Psoas muscle (tissue), 8 donors: Measurements from ENCODE around the gene CCDC88C. TPM values are rescaled to one million over a fixed set of nuclear protein-coding genes. Genes with fewer than 3 reads are reported as not detected.

Experiments
- ATAC-seq, 4 donors: fragments of 200-7000 bp; cut with Tn5 transposase; one replicate each; pipeline ENCODE4 v1.9.1; 2020; ENCODE audit warnings: moderate library complexity in 3 of 4, mild to moderate bottlenecking in 2 of 4
- DNase-seq, 2 donors: peaks; one replicate each; pipeline ENCODE4 v3.0.0-alpha.2; 2020
- H3K27ac ChIP-seq: fragments of 200-600 bp; one replicate; pipeline ENCODE4 v1.8.0; 2022
- H3K27me3 ChIP-seq, 3 donors: fragments of 200-600 bp in 1 of 3; one replicate each; pipeline versions ENCODE4 v1.6.1 to v1.8.0; 2013 to 2022; ENCODE audit warnings: low read length in 2 of 3, mild to moderate bottlenecking in 2 of 3, moderate library complexity in 1 of 3; ENCODE audit not compliant: insufficient read depth in 3 of 3
- H3K36me3 ChIP-seq, 2 donors: fragments of 200-600 bp in 1 of 2; one replicate each; pipeline versions ENCODE4 v1.6.1 to v1.8.0; 2013 to 2022; ENCODE audit warnings: low read depth in 1 of 2, mild to moderate bottlenecking in 1 of 2, moderate library complexity in 1 of 2; ENCODE audit not compliant: insufficient read depth in 1 of 2
- H3K4me1 ChIP-seq: fragments of 200-600 bp; one replicate; pipeline ENCODE4 v1.8.0; 2022
- H3K4me3 ChIP-seq: fragments of 200-600 bp; one replicate; pipeline ENCODE4 v1.8.0; 2022; ENCODE audit warnings: mild to moderate bottlenecking
- H3K9me3 ChIP-seq: fragments of 200-600 bp; one replicate; pipeline ENCODE4 v1.8.0; 2022
- CTCF ChIP-seq: fragments of 200-600 bp; IDR thresholded peaks from one replicate; pipeline ENCODE4 v1.8.0; 2022; ENCODE audit warnings: antibody characterized with exemption
- WGBS, 3 donors: extraction: QIAGEN DNeasy Blood & Tissue Kit; methylation state at CpG; one replicate each; pipeline versions ENCODE4 v1.1.6 to v1.1.7; 2013; 5-methylcytosine and 5-hydroxymethylcytosine counted together
- intact Hi-C, 2 donors: fragments of 100-400 bp; cut with DNase I; formaldehyde crosslinking; loops; one replicate each; pipeline versions ENCODE4 v1.11.0 to v1.14.2; 2022
- polyA plus RNA-seq, 3 donors: library from polyadenylated mRNA; stranded (reverse); fragments of 200-250 nt; gene quantifications; one replicate each; pipeline ENCODE4 v1.2.3, GENCODE V29; 2013
- total RNA-seq, 4 donors: library from RNA; stranded (reverse); fragmentation: NEBNext Ultra II Directional in 2 of 4; extraction: Animal tissue kit (Norgen Biotek cat#: 25700) in 2 of 4; gene quantifications; one replicate each; pipeline versions ENCODE4 v1.2.1 to v1.2.4, GENCODE V29; 2021 to 2023
- donor health status: healthy with polysubstance abuse.
- donor health status: DM: no; HTN: no; CAD: no; lungs with moderate emphysema.
- donor health status: Bipolar disorder and iron deficiency.
- donor health status: healthy.
- donor health status: DM: yes; HTN: yes; CAD: no.
- donor health status: DM: no; HTN: no; CAD: no.
- donor health status: DM: no; HTN: no; CAD: no.
- donor health status: DM: yes; HTN: yes; CAD: no.

CCDC88C gene
- total and polyA plus RNA-seq, 7 donors = 0.49 to 3.9 (median 2.4) TPM

DNA sequence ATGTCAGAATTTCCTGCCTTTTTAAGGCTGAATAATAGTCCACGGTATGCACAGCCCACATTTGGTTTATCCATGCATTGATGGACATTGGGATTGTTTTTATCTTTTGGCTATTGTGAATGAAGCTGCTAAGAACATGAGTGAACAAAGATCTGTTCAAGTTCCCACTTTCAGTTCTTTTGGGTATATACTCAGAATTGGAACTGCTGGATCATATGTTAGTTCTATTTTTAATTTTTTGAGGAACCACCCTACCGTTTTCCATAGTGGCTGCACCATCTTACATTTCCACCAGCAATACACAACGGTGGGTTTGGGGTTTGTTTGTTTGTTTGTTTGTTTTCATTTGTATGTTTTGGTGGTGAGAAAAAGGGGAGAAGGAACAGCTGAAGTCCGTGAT, 179.5 kb downstream of the CCDC88C start:
- Histone ChIP-seq H3K9me3 (no peaks in the 10 kb centered on the region), H3K4me3 (no peak overlapping the region), H3K4me1 (no peaks in the 10 kb centered on the region), H3K36me3 (no peaks in the 10 kb centered on the region), H3K27me3 (no peaks in the 10 kb centered on the region), H3K27ac (no peak overlapping the region)
- 75 to 77% (median 76%) methylated on average over 4 of the region's 4 CpGs for WGBS, 3 donors
- intact Hi-C loops = no loop called here
- DNase-seq (no peak), ATAC-seq (no peak)
- no peak for TF ChIP-seq CTCF

GRCh38 chr14:91237219-91237618, 180.4 kb downstream of the CCDC88C start:
- intact Hi-C loops = no loop called here
- no peak for ATAC-seq
- Histone ChIP-seq H3K4me1 (no peaks in the 10 kb centered on the region), H3K4me3 (no peak overlapping the region), H3K27me3 (no peaks in the 10 kb centered on the region), H3K27ac (no peak overlapping the region), H3K36me3 (no peaks in the 10 kb centered on the region), H3K9me3 (no peaks in the 10 kb centered on the region)
- TF ChIP-seq CTCF = no peak
- WGBS, 3 donors = 84 to 87% (median 84%) methylated on average over 7 of the region's 7 CpGs
- no peak for DNase-seq

DNA sequence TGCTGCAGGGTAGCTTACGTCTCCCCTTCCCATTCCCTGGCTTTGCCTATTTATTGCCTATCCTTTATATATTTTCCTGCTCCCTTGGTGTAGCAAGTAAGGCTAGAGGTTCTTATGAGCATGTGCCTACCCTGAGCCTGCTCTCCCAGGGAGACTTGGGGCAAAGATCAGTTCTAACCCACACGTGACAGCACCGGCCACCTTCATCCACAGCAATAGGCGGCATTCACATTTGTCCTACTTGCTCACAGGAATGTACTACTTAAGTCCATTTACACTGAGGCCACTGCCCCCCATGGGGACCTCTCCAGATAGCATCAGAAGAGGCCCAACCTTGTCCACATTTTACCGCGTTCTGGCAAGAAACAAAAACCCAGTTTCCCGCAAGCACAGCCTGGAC, 181.8 kb downstream of the CCDC88C start:
- Histone ChIP-seq H3K36me3 (no peaks in the 10 kb centered on the region), H3K27me3 (no peaks in the 10 kb centered on the region), H3K9me3 (peaks cover 3% of the 10 kb centered on the region), H3K4me3 (no peak overlapping the region), H3K4me1 (no peaks in the 10 kb centered on the region), H3K27ac (no peak overlapping the region)
- intact Hi-C loops = no loop called here
- ATAC-seq (peak in 1 of 4 donors; percentile 3), DNase-seq (no peak)
- TF ChIP-seq CTCF = no peak
- WGBS, 3 donors = 86 to 91% (median 88%) methylated on average over 7 of the region's 7 CpGs

- 95 to 97% (median 97%) methylated on average over 16 of the region's 16 CpGs for WGBS, 3 donors
- no peak for DNase-seq
Observed at GRCh38 chr14:91234791-91235114, 182.9 kb downstream of the CCDC88C start.

More at GRCh38 chr14:91234791-91235114, 182.9 kb downstream of the CCDC88C start:
- Histone ChIP-seq H3K4me1 (no peaks in the 10 kb centered on the region), H3K36me3 (peaks cover 0 to 10% of the 10 kb centered on the region in 2 donors), H3K9me3 (peaks cover 3% of the 10 kb centered on the region), H3K27ac (no peak overlapping the region), H3K4me3 (no peak overlapping the region), H3K27me3 (no peaks in the 10 kb centered on the region)
- intact Hi-C loops = no loop called here
- peak in 1 of 4 donors; percentile 2 for ATAC-seq
- TF ChIP-seq CTCF = no peak
